GM21360 (cell line): Measurements from ENCODE around the gene TCEA3.

Experiments
- ATAC-seq: cut with Tn5 transposase; IDR thresholded peaks from one replicate; pipeline ENCODE4 v1.9.1; 2021; ENCODE audit warnings: mild to moderate bottlenecking, moderate library complexity; ENCODE audit not compliant: unreplicated experiment

The TCEA3 gene

GRCh38 chr1:23448846-23449245, 24.3 kb upstream of the TCEA3 start:
- no peak for ATAC-seq

GRCh38 chr1:23446661-23447310, 22.2 kb upstream of the TCEA3 start:
- ATAC-seq: no peak

GRCh38 chr1:23444596-23445390, 20.2 kb upstream of the TCEA3 start:
- no peak for ATAC-seq

GRCh38 chr1:23444104-23444533, 19.6 kb upstream of the TCEA3 start:
- ATAC-seq: no peak

GRCh38 chr1:23442751-23443150, 18.2 kb upstream of the TCEA3 start:
- ATAC-seq: no peak

- ATAC-seq: no peak
These were observed 17.0 kb upstream of the TCEA3 start for GRCh38 chr1:23441446-23442148.

- no peak for ATAC-seq
These were observed 14.0 kb upstream of the TCEA3 start for GRCh38 chr1:23438545-23438944.

- ATAC-seq: no peak
These were observed 12.8 kb upstream of the TCEA3 start for GRCh38 chr1:23437355-23437664.

- no peak for ATAC-seq
These were observed 12.2 kb upstream of the TCEA3 start for GRCh38 chr1:23436520-23437354.

GRCh38 chr1:23434260-23434775, 9.8 kb upstream of the TCEA3 start:
- no peak for ATAC-seq

GRCh38 chr1:23433122-23433521, 8.6 kb upstream of the TCEA3 start:
- ATAC-seq: no peak

- no peak for ATAC-seq
These were observed 6.9 kb upstream of the TCEA3 start for GRCh38 chr1:23431431-23431830.

- ATAC-seq: no peak
These were observed 6.3 kb upstream of the TCEA3 start for GRCh38 chr1:23430803-23431202.

- ATAC-seq: no peak
These were observed 3.8 kb upstream of the TCEA3 start for GRCh38 chr1:23428136-23428905.

GRCh38 chr1:23427550-23427949, 3.0 kb upstream of the TCEA3 start:
- no peak for ATAC-seq

GRCh38 chr1:23426828-23427227, 2.3 kb upstream of the TCEA3 start:
- no peak for ATAC-seq

- ATAC-seq: no peak
These were observed 596 bp upstream of the TCEA3 start for GRCh38 chr1:23425193-23425494.

- ATAC-seq: no peak
These were observed 894 bp downstream of the TCEA3 start for GRCh38 chr1:23423415-23424292.

GRCh38 chr1:23422941-23423340, 1.6 kb downstream of the TCEA3 start:
- no peak for ATAC-seq
